GM19099 (cell line): Measurements from ENCODE around the gene PRDX5.
A peak's percentile ranks its signal among the peaks of the same experiment; 100 is the strongest.

Experiments
- POLR2A ChIP-seq: IDR thresholded peaks from 3 replicates; pipeline ENCODE4 v1.6.1; 2011; ENCODE audit warnings: low read depth; ENCODE audit not compliant: insufficient read length; ENCODE audit errors: extremely low read depth

The PRDX5 gene

GRCh38 chr11:64317961-64318765 lies at the start of gene PRDX5:
Gene PRDX5 (plus strand): TSS chr11:64318121. CDS start chr11:64318216, 95 bp downstream.
- TF ChIP-seq POLR2A = peak; percentile 82

- no peak for TF ChIP-seq POLR2A
Observed at GRCh38 chr11:64268893-64269539, 48.9 kb upstream of the PRDX5 start.

GRCh38 chr11:64269540-64270220 lies 48.2 kb upstream of the PRDX5 start:
- peak; percentile 63 for TF ChIP-seq POLR2A

- no peak for TF ChIP-seq POLR2A
Observed at GRCh38 chr11:64275031-64275800, 42.7 kb upstream of the PRDX5 start.

GRCh38 chr11:64275841-64276240 lies 42.1 kb upstream of the PRDX5 start:
- TF ChIP-seq POLR2A = no peak

GRCh38 chr11:64276653-64277431 lies 41.1 kb upstream of the PRDX5 start:
- TF ChIP-seq POLR2A = no peak

- no peak for TF ChIP-seq POLR2A
Observed at GRCh38 chr11:64278576-64279190, 39.2 kb upstream of the PRDX5 start.

- TF ChIP-seq POLR2A = no peak
Observed at GRCh38 chr11:64281957-64282770, 35.8 kb upstream of the PRDX5 start.

- no peak for TF ChIP-seq POLR2A
Observed at GRCh38 chr11:64283092-64283491, 34.8 kb upstream of the PRDX5 start.

- peak; percentile 61 for TF ChIP-seq POLR2A
Observed at GRCh38 chr11:64284048-64284961, 33.6 kb upstream of the PRDX5 start, which contains the start of gene BAD. Gene BAD (minus strand): TSS chr11:64284665. CDS start chr11:64284368, 297 bp downstream.

- peak; percentile 63 for TF ChIP-seq POLR2A
Observed at GRCh38 chr11:64284962-64285884, 32.7 kb upstream of the PRDX5 start, which contains the start of gene GPR137. Gene GPR137 (plus strand): TSS chr11:64285848. CDS start chr11:64286525, 677 bp downstream.
